ENCODE data around the gene SHC1.

Gene SHC1

DNA sequence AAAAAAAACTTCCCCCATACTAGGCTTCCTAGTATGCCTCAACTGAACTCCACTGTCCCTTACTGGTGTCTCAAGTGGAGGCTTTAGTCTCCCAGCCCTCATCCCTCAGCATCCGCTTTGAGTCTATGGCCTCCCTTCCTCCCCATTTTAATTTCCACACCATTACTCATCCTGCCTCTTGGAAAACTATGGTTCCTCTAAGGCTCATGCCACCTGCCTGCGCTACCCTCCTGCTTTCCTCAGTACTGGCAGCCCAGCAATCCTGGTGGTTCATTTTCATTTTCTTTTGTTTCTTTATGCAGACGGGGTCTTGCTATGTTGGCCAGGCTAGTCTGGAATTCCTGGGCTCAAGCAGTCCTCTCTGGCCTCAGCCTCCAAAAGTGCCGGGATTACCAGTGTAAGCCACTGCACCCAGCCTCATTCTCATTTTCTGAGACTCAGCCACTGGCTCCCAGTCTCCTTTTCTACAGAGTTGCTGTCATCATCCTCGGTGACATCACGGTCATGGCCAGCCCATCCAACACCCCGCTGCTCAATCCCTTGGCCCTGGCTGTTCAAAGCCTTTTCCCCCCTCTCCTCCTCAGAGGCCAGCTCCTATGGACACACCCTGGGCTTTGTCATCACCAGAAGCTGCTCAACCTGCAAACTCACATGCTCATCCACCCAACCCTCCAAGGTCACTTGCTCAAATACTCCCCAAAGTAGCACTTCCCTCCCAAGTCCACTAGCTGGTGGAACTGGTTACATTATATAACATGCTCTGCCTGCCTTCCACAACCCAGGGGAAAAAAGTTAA is 31.7 kb downstream of the SHC1 start:
- DNase-seq, result no peak
- Mint-ChIP-seq H3K4me3 (peak overlapping the region; percentile 3), H3K4me1 (ENCODE audit: low read depth) (peaks cover 77% of the 10 kb centered on the region), H3K27ac (peak overlapping the region; percentile 98), H3K9me3 (no peaks in the 10 kb centered on the region), H3K27me3 (no peaks in the 10 kb centered on the region), H3K36me3 (ENCODE audit: low read depth) (peaks cover 11% of the 10 kb centered on the region)

DNA sequence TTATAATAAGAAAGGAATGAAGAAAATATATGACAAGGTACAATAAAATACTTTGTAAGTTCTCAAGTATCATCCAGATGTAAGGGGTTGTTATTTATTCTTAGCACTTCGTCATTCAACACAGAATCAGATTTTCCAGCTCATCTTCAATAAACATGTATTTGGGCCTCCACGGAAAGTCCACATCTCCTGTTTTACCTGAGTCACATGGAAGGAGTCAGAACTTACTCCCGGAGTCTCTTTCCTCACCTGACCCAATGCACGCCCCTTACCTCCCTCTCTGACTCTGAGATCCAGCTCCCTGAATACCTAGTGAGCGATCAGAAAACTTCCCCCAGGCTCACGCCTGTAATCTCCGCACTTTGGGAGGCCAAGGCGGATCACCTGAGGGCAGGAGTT is 32.6 kb downstream of the SHC1 start:
- Mint-ChIP-seq H3K9me3 (no peaks in the 10 kb centered on the region), H3K4me3 (peak overlapping the region; percentile 92), H3K36me3 (ENCODE audit: low read depth) (peaks cover 11% of the 10 kb centered on the region), H3K4me1 (ENCODE audit: low read depth) (peaks cover 71% of the 10 kb centered on the region), H3K27ac (peak overlapping the region; percentile 98), H3K27me3 (no peaks in the 10 kb centered on the region)
- DNase-seq, result no peak

DNA sequence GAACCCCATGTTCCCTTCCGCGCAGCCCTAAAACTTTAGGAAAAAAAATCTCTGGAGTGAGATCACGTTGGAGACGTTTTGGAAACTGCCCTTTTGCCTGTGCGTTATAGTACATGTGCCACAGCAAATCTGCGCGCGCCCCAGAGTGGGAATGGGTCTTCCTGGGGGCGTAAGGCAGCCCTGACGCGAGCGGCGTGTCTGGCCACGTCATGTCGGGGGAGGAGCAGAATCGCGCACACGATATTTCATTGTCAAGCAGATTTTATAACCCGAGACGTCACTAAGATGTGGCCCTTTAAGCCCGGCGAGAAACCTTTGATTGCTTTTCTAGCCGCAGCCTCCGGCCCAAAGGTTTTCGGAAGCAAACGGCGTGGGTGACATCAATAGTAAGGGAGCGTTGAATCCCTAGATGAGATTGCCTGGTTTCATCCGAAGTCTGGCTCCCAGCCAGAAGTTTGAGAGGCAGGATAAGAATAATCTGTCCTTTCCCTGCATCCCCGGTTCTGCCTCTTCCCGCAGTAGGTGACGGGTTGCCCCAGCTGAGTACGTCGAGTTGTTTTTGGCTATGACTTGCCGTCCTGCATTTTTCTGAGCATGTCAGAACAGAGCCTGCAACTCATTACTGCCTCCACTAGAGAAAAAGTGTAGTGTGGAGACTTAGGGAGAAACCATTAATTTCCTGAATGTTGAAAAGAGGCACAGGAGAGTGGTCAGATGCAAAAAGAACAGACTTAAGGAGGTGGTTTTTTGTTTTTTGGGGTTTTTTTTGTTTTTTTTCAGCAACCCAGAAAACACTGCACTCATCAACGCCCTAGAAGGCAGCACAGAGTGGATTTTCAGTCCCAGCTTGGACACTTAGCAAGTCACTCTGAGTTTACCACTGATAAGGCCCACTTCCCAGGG is 33.2 kb downstream of the SHC1 start:
- Mint-ChIP-seq H3K36me3 (ENCODE audit: low read depth) (peaks cover 14% of the 10 kb centered on the region), H3K27ac (peak overlapping the region; percentile 98), H3K4me1 (ENCODE audit: low read depth) (peaks cover 64% of the 10 kb centered on the region), H3K9me3 (no peaks in the 10 kb centered on the region), H3K27me3 (no peaks in the 10 kb centered on the region), H3K4me3 (peak overlapping the region; percentile 92)
- DNase-seq, result peak; percentile 92

DNA sequence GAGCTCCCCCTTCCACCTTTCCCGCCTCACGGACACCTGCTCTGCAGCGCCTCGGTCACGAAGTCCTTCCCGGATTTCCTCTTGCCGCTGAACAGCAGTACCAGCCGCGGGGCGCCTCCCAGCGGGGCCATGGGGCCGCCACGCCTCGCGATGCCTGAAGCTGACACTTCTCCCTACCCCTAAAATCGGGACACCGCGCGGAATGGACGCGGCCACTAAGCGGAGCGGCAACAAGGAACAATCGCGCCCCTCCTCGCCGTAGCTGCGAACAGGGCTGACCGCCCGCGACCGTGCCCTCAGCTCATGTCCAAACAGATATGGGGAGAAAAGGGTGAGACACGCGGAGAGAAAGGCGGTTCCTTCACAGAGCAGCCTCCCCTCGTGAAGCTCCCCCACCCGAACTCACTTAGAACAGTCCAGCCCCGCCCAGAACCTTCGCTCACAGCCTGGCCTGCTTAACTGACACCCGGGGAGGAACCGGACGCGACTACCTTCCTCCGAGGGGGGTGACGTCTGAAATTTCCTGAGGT is 33.9 kb downstream of the SHC1 start, which contains the start of gene PMVK:
Gene PMVK (minus strand): TSS at position 165 of the 530 bp plus-strand sequence. CDS start 34 bp downstream, at position 131.
- H3K27me3 Mint-ChIP-seq, result no peaks in the 10 kb centered on the region
- peaks cover 19% of the 10 kb centered on the region for H3K36me3 Mint-ChIP-seq (ENCODE audit: low read depth)
- DNase-seq, result peak; percentile 95
- peaks cover 57% of the 10 kb centered on the region for H3K4me1 Mint-ChIP-seq (ENCODE audit: low read depth)
- no peaks in the 10 kb centered on the region for H3K9me3 Mint-ChIP-seq
- peak within 1 kb of the TSS; percentile 92 for H3K4me3 Mint-ChIP-seq
- H3K27ac Mint-ChIP-seq, result peak within 1 kb of the TSS; percentile 98

DNA sequence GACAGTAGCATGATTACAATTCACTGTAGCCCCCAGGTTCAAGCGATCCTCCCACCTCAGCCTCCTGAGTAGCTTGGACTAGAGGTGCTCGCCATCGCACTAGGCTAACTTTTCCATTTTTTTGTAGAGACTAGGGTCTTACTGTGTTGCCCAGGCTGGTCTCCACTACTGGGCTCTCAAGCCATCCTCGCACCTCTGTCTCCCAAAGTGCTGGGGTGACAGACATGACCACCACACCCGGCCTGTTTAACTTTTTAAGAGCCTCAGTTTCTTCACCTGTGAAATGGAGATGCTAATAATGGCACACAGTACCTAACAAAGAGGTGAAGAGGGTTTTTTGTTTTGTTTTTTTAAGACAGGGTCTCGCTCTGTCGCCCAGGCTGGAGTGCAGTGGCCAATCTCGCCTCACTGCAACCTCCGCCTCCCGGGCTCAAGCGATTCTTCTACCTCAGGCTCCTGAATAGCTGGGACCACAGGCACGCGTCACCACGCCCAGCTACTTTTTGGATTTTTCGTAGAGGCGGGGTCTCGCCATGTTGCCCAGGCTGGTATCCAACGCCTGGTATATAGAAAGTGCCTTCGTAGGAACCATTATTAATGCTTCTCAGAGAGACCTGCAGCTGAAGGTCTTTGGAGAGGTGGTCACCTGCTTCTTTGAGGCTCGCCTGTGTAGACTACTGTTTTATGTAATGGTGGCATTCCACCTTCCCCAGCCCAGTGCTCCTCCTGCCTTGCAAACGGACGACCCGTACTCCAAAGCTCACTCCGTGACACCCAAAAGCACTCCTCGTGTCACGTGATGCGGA is 34.6 kb downstream of the SHC1 start:
- no peaks in the 10 kb centered on the region for H3K27me3 Mint-ChIP-seq
- peak overlapping the region; percentile 98 for H3K27ac Mint-ChIP-seq
- H3K9me3 Mint-ChIP-seq, result no peaks in the 10 kb centered on the region
- peaks cover 25% of the 10 kb centered on the region for H3K36me3 Mint-ChIP-seq (ENCODE audit: low read depth)
- peaks cover 50% of the 10 kb centered on the region for H3K4me1 Mint-ChIP-seq (ENCODE audit: low read depth)
- H3K4me3 Mint-ChIP-seq, result peak overlapping the region; percentile 92
- no peak for DNase-seq

DNA sequence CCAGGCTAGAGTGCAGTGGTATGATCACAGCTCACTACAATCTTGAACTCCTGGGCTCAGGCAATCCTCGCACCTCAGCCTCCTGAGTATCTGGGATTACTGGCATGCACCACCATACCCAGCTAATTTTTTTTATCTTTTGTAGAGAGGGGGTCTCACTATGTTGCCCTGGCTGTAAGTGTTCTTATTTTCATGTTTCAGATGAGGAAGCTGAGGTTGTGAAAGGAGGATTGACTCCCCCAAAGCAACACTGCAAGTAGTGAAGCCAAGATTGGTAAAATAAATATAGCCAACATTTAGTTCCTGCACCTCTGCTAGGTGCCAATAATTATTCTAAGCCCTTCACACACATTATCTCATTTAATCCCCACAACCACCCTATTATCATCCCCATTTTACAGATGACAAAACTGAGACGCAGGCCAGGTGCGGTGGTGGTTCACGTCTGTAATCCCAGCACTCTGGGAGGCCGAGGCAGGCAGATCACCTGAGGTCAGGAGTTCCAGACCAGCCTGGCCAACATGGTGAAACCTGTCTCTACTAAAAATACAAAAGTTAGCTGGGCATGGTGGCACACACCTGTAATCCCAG is 36.1 kb downstream of the SHC1 start:
- peaks cover 40% of the 10 kb centered on the region for H3K4me1 Mint-ChIP-seq (ENCODE audit: low read depth)

DNA sequence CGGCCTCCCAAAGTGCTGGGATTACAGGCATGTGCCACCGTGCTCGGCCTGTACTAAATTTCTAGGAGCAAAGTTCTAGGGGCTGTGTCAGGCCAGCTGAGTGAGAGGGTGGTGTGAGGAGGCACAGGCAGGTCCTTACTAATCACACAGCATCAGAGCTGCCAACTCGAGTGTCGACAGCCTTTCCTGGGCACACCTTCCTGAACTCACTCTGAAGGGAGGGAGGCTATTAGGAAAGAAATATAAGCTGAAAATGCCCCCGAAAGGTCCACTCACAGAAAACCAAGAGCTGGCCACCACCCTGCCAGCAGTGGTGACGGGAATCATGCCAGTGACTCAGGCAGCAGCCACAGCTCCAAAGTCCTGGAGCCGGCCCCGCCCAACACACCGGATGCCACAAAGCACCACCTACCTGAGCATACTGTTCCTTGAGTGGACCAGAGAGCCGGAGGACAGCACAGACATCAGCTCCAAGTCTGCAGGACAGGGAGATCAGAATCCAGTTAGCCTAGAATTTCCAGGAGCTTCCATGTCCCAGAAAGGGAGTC is 38.5 kb downstream of the SHC1 start:
- Mint-ChIP-seq H3K27ac (no peak overlapping the region), H3K4me3 (no peak overlapping the region)

More for the DNA sequence above, 36.1 kb downstream of the SHC1 start:
- no peak for DNase-seq
- Mint-ChIP-seq H3K9me3 (no peaks in the 10 kb centered on the region), H3K4me3 (no peak overlapping the region), H3K36me3 (ENCODE audit: low read depth) (peaks cover 35% of the 10 kb centered on the region), H3K27me3 (no peaks in the 10 kb centered on the region), H3K27ac (no peak overlapping the region)

DNA sequence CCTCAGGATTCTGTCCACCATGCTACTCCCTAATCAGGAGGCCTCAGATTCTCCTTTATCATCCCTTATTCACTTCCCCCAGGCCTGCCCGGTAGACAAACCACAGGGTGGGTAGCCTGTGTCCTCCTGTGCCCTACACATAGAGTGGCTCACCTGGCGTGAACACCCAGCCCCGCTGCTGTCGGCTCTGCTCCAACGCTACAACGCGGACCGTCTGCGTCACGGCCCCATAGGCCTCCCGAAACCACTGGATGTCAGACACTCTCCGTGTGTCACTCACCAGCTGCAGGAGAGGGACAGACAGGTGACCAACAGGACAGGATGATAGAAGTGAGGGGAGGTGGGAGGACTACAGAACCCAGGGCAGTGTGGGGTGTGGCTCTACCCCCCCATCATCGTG is 44.3 kb downstream of the SHC1 start:
- Mint-ChIP-seq H3K27me3 (no peaks in the 10 kb centered on the region), H3K36me3 (ENCODE audit: low read depth) (peaks cover 80% of the 10 kb centered on the region), H3K4me3 (no peak overlapping the region), H3K4me1 (ENCODE audit: low read depth) (peaks cover 4% of the 10 kb centered on the region), H3K27ac (peak overlapping the region; percentile 59), H3K9me3 (no peaks in the 10 kb centered on the region)
- no peak for DNase-seq

More for the DNA sequence above, 38.5 kb downstream of the SHC1 start:
- Mint-ChIP-seq H3K36me3 (ENCODE audit: low read depth) (peaks cover 53% of the 10 kb centered on the region), H3K27me3 (no peaks in the 10 kb centered on the region), H3K4me1 (ENCODE audit: low read depth) (peaks cover 20% of the 10 kb centered on the region), H3K9me3 (no peaks in the 10 kb centered on the region)
- DNase-seq, result no peak

DNA sequence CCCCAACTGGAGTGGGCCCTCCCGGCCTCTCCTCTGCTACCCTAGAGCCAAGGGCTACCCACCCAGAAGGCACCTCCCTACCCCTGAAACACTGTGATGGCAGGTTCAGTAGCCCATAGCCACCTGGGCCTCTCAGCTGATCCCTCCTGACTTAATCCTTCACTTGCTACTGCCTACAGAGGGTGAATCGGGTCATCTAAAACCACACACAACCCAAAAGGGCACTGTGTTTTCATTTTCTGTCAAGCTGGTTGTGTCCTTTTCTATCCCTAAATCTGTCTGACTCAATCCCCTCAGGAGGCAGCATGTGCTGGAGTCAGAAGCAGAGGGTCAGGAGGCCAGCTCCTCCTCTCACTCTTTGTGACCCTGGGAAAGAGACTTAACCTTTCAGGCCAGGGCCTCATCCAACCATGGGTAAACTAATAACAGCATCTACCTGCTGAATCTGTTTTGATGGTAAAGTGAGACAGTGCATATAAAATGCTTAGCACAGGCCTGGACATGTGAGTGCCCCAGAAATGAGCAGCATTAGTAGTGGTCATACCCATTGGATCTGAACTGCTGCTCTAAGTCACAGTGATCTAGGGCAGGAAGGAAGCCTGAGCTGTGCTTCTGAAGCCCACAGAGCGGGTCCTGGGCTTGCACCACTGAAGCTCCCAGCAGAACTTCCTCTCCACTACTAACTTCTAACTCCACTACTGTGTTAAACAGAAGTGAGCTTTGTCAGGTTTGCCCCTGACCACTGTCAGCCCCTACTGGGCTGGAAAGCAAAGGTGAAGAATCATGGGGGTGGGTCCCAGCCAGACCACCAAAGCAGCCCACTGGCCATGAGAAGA is 45.0 kb downstream of the SHC1 start:
- Mint-ChIP-seq H3K9me3 (no peaks in the 10 kb centered on the region), H3K4me1 (ENCODE audit: low read depth) (peaks cover 4% of the 10 kb centered on the region), H3K27ac (peak overlapping the region; percentile 59), H3K27me3 (no peaks in the 10 kb centered on the region), H3K36me3 (ENCODE audit: low read depth) (peaks cover 78% of the 10 kb centered on the region), H3K4me3 (no peak overlapping the region)
- no peak for DNase-seq

DNA sequence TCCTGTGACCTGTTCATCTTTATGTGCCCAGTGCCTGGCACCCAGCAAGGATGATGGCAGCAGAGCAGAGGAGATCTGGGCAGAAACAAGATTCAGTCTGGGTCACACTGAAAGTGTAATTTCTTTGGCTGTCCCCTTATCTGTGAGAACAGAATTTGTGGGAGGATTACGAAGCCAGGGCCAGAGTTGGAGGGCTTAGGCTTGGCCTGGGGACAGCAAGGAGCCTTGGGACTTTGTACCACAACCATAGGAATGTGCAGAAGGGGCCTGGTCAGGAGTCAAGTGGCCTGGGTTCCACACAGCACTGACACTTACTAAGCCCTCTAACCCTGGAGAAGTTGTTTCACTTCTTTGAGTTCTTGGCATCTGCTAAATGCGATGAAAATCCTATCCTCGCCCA is 46.9 kb downstream of the SHC1 start:
- DNase-seq, result no peak
- Mint-ChIP-seq H3K9me3 (no peaks in the 10 kb centered on the region), H3K4me1 (ENCODE audit: low read depth) (peaks cover 4% of the 10 kb centered on the region), H3K27me3 (no peaks in the 10 kb centered on the region), H3K27ac (peak overlapping the region; percentile 65), H3K36me3 (ENCODE audit: low read depth) (peaks cover 68% of the 10 kb centered on the region), H3K4me3 (no peak overlapping the region)

DNA sequence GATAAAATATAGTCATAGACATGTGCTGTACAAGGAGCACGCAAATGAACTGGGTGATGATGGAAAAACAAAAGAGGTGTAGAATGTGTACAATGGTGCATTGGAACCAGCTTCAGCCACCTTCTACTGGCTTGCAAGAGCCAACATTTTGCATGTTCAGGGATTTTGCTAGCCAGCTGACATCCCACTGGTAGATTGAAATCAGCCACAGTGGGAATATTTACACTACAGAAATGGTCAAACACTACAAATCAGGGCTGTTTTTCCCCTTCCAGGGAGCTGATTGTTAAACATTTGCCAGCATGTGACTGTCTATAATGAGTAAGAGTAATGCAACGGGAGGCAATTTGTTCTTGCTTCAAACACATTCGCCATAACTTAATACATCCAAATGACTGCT is 57.3 kb downstream of the SHC1 start:
- peaks cover 2% of the 10 kb centered on the region for H3K9me3 Mint-ChIP-seq
- H3K4me3 Mint-ChIP-seq, result no peak overlapping the region
- DNase-seq, result no peak
- no peaks in the 10 kb centered on the region for H3K27me3 Mint-ChIP-seq
- no peak overlapping the region for H3K27ac Mint-ChIP-seq
- H3K36me3 Mint-ChIP-seq (ENCODE audit: low read depth), result peaks cover 9% of the 10 kb centered on the region
- H3K4me1 Mint-ChIP-seq (ENCODE audit: low read depth), result no peaks in the 10 kb centered on the region

DNA sequence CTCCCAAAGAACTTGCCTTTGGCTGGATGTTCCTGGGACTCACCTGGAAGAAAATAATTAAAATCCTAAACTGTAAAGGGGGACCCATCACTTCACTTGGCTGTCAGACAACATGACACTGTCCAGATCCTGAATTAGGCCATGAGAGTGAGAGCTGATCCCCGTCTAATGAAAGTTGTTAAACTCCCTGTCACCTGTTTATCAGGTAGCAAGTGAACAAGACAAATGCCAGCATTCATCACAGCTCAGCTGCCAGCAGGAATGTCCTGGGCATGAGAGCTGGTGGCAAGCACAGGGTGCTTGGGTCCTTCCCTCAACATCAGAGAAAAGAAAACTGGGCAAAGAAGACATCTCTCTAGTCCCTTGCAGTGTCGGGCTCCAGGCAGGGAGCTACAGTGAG is 57.8 kb downstream of the SHC1 start:
- Mint-ChIP-seq H3K27ac (no peak overlapping the region), H3K36me3 (ENCODE audit: low read depth) (peaks cover 9% of the 10 kb centered on the region), H3K9me3 (peaks cover 2% of the 10 kb centered on the region), H3K4me3 (no peak overlapping the region), H3K4me1 (ENCODE audit: low read depth) (no peaks in the 10 kb centered on the region), H3K27me3 (no peaks in the 10 kb centered on the region)
- no peak for DNase-seq
